Measurements from ENCODE around the gene HTATIP2. TPM values are rescaled to one million over a fixed set of nuclear protein-coding genes. Genes with fewer than 3 reads are reported as not detected.

Gene HTATIP2
- total RNA-seq, 1 donor from 2014 or later: 34.6 TPM

Other genes starting within 250 kb of the HTATIP2 start
- not detected for gene DBX1, start 203.2 kb upstream of the HTATIP2 start, total RNA-seq
- gene PRMT3, start 24.0 kb downstream of the HTATIP2 start, total RNA-seq: 1.2 TPM
- gene SLC6A5, start 235.9 kb downstream of the HTATIP2 start, total RNA-seq: not detected

Measured in ascending aorta (tissue), 1 donor.